Chondrocyte (in vitro differentiated cells): ENCODE results near the gene NAA40. TPM values are rescaled to one million over a fixed set of nuclear protein-coding genes. Genes with fewer than 3 reads are reported as not detected.

Experiments used
- DNase-seq: peaks from one replicate; pipeline ENCODE4 v3.0.0; 2021; ENCODE audit warnings: mixed read lengths, low spot score
- H3K27ac Mint-ChIP-seq: one replicate; pipeline ENCODE4 v1.8.0; 2021; ENCODE audit warnings: mild to moderate bottlenecking, moderate library complexity, mixed read lengths; ENCODE audit not compliant: unreplicated experiment
- H3K27me3 Mint-ChIP-seq: 2 replicates; pipeline ENCODE4 v1.8.0; 2021; ENCODE audit warnings: low read depth, mixed read lengths
- H3K36me3 Mint-ChIP-seq: 2 replicates; pipeline ENCODE4 v1.8.0; 2021; ENCODE audit warnings: low read depth, mixed read lengths
- H3K4me1 Mint-ChIP-seq: 2 replicates; pipeline ENCODE4 v1.8.0; 2021; ENCODE audit warnings: low read depth, mild to moderate bottlenecking, mixed read lengths
- H3K4me3 Mint-ChIP-seq: one replicate; pipeline ENCODE4 v1.8.0; 2021; ENCODE audit warnings: mild to moderate bottlenecking, moderate library complexity, mixed read lengths; ENCODE audit not compliant: unreplicated experiment
- H3K9me3 Mint-ChIP-seq: 2 replicates; pipeline ENCODE4 v1.8.0; 2021; ENCODE audit warnings: low read depth, mixed read lengths
- total RNA-seq: library from RNA; stranded (reverse); gene quantifications from 3 replicates; pipeline ENCODE4 v1.2.1, GENCODE V29; 2021
- TF ChIP-seq, protein P1 (sequence below): fragments of 200-600 bp; sonication (generic); IDR thresholded peaks from 2 replicates; pipeline ENCODE4 v1.5.0; 2021; ENCODE audit warnings: antibody characterized with exemption, mild to moderate bottlenecking, moderate library complexity

NAA40 gene
- total RNA-seq, 1 donor from 2014 or later, result 17.7 TPM

DNA sequence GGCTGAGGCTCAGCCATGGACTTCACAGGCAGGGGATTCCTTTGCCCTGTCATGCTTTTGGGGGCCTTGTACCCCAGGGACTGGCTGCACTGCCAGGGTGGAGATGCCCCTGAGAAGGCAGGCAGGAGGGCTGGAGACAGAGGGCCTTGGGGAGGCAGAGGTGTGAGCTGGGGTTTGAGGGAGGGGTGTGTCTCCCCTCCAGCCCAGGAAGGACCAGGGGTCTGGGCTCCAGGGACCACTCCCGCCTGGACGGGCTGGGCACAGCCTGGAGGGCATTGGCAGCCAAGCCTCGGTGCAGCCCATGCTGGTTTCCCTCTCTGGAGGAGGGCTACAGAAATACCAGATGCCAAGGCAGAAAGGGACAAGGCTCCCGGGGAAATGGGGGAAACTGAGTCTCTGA lies 66.9 kb downstream of the NAA40 start:
- TF ChIP-seq, protein P1, sequence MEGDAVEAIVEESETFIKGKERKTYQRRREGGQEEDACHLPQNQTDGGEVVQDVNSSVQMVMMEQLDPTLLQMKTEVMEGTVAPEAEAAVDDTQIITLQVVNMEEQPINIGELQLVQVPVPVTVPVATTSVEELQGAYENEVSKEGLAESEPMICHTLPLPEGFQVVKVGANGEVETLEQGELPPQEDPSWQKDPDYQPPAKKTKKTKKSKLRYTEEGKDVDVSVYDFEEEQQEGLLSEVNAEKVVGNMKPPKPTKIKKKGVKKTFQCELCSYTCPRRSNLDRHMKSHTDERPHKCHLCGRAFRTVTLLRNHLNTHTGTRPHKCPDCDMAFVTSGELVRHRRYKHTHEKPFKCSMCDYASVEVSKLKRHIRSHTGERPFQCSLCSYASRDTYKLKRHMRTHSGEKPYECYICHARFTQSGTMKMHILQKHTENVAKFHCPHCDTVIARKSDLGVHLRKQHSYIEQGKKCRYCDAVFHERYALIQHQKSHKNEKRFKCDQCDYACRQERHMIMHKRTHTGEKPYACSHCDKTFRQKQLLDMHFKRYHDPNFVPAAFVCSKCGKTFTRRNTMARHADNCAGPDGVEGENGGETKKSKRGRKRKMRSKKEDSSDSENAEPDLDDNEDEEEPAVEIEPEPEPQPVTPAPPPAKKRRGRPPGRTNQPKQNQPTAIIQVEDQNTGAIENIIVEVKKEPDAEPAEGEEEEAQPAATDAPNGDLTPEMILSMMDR, result no peak
- Mint-ChIP-seq H3K36me3 (no peaks in the 10 kb centered on the region), H3K4me1 (peaks cover 20% of the 10 kb centered on the region), H3K4me3 (no peak overlapping the region), H3K9me3 (no peaks in the 10 kb centered on the region), H3K27ac (no peak overlapping the region), H3K27me3 (no peaks in the 10 kb centered on the region)
- no peak for DNase-seq

DNA sequence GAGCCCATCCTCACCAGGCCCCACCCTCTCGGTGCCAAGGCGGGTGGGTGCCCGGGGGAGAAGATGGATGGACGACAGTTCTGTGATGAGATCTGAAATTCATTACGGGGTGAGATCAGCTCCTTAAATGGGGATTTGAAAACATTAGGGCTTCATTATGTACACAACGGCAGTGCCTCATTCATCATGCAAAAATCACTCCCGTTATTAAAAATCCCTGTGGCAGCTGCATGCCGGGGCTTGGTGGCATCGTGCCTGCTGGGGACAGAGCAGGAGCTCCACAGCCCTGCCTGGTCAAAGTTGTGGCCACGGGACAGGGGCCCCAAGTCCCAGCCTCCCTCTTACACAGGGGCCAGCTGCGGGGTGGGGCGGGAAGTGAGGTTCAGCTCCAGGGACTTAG lies 67.6 kb downstream of the NAA40 start:
- Mint-ChIP-seq H3K27me3 (no peaks in the 10 kb centered on the region), H3K4me3 (no peak overlapping the region), H3K27ac (no peak overlapping the region), H3K9me3 (no peaks in the 10 kb centered on the region), H3K36me3 (no peaks in the 10 kb centered on the region), H3K4me1 (peaks cover 20% of the 10 kb centered on the region)
- TF ChIP-seq, protein P1, result no peak
- no peak for DNase-seq

Other genes with a start within 250 kb of the NAA40 start
- gene ZFTA, start 170.2 kb upstream of the NAA40 start, total RNA-seq, result 28.6 to 34.6 TPM (median 34.2 TPM) in 3 replicates
- 25.4 to 36.0 TPM (median 32.2 TPM) in 3 replicates for gene SPINDOC, start 125.5 kb upstream of the NAA40 start, total RNA-seq
- gene MARK2, start 99.9 kb upstream of the NAA40 start, total RNA-seq, result 25.3 to 30.7 TPM (median 26.2 TPM) in 3 replicates
- gene RCOR2, start 21.8 kb upstream of the NAA40 start, total RNA-seq, result 1.3 to 3.8 TPM (median 2.7 TPM) in 3 replicates
- 220 to 245 TPM (median 240 TPM) in 3 replicates for gene COX8A, start 35.6 kb downstream of the NAA40 start, total RNA-seq
- gene OTUB1, start 47.4 kb downstream of the NAA40 start, total RNA-seq, result 51.6 to 58.6 TPM (median 52.2 TPM) in 3 replicates
- gene FLRT1, start 96.9 kb downstream of the NAA40 start, total RNA-seq, result 0.12 to 0.31 TPM (median 0.22 TPM) in 3 replicates
- 15.7 to 20.6 TPM (median 16.9 TPM) in 3 replicates for gene MACROD1, start 227.1 kb downstream of the NAA40 start, total RNA-seq
- 108 to 129 TPM (median 109 TPM) in 3 replicates for gene STIP1, start 247.2 kb downstream of the NAA40 start, total RNA-seq